ENCODE data around the gene GALNTL6.

The GALNTL6 gene

DNA sequence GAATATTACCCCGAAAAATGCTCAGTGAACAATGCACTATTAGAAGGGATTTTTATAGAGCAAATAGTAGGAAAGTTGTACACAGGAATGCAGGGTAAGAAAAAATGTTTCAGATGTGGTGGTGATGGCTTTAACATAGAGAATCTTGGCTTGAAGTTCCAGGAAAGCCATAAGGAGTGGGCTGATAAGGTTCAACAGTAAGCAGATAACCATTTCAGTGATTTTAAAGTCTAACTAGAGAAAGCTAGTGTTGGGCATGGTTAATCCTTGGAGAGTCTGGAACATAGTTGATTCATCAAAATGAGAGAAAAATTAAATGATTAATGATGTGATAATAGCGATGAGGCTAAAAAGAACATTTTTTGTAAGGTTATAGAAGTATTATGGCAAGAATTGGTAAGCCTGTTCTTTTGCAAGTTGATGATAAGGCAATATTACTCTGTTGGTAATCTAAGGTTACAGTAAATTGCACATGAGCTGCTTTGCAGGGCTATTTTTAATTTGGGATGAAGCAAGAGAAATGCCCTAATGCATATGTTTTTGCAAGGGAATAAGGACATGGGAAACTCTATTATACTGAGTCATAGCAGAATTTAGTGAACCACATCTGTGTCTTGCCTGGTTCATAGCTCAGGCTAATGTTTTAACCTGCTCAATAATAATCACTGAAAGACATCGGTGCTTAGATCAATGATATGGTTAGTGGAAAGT lies 44.3 kb downstream of the GALNTL6 start:
- no peak for DNase-seq (ENCODE audit: low spot score)
- no peak for TF ChIP-seq CTCF (IDR thresholded peaks at IDR 0.05; ENCODE audit: borderline replicate concordance, control extremely low read depth, extremely low read depth, insufficient read depth, missing control alignments)
- in situ Hi-C loops (cut with MboI; ENCODE audit: low sequenced_read_pairs, unreplicated experiment) = no loop called here

DNA sequence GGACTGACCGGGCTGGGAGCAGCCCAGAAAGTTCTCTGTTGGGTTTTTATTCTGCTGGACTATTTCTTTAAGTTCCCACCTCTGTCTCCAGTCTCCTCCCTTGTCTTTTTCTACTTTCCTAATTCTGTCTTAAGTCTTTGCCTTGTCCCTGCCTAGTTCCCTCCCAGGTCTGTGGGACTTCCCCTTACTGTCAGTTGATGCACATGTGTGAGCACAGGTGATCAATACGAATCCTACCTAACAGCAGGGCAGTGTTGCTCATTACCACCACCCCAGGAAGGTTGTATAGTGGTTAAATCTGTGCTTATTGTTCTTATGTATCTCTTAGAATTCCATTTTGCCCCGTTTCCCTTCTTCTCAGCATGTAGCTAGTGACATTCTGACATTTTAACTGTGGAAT lies 62.1 kb downstream of the GALNTL6 start:
- no peak for TF ChIP-seq CTCF (IDR thresholded peaks at IDR 0.05; ENCODE audit: borderline replicate concordance, control extremely low read depth, extremely low read depth, insufficient read depth, missing control alignments)
- in situ Hi-C loops (cut with MboI; ENCODE audit: low sequenced_read_pairs, unreplicated experiment) = no loop called here
- no peak for DNase-seq (ENCODE audit: low spot score)

GRCh38 chr4:171876636-171877035 lies 63.4 kb downstream of the GALNTL6 start:
- TF ChIP-seq CTCF (IDR thresholded peaks at IDR 0.05; ENCODE audit: borderline replicate concordance, control extremely low read depth, extremely low read depth, insufficient read depth, missing control alignments) = no peak
- in situ Hi-C loops (cut with MboI; ENCODE audit: low sequenced_read_pairs, unreplicated experiment) = no loop called here
- DNase-seq (ENCODE audit: low spot score) = no peak

GRCh38 chr4:171880136-171880535 lies 66.9 kb downstream of the GALNTL6 start:
- DNase-seq (ENCODE audit: low spot score) = no peak
- in situ Hi-C loops (cut with MboI; ENCODE audit: low sequenced_read_pairs, unreplicated experiment) = no loop called here
- TF ChIP-seq CTCF (IDR thresholded peaks at IDR 0.05; ENCODE audit: borderline replicate concordance, control extremely low read depth, extremely low read depth, insufficient read depth, missing control alignments) = no peak

- no peak for TF ChIP-seq CTCF (IDR thresholded peaks at IDR 0.05; ENCODE audit: borderline replicate concordance, control extremely low read depth, extremely low read depth, insufficient read depth, missing control alignments)
- no peak for DNase-seq (ENCODE audit: low spot score)
- in situ Hi-C loops (cut with MboI; ENCODE audit: low sequenced_read_pairs, unreplicated experiment) = no loop called here
Observed at GRCh38 chr4:171889681-171890080, 76.5 kb downstream of the GALNTL6 start.

DNA sequence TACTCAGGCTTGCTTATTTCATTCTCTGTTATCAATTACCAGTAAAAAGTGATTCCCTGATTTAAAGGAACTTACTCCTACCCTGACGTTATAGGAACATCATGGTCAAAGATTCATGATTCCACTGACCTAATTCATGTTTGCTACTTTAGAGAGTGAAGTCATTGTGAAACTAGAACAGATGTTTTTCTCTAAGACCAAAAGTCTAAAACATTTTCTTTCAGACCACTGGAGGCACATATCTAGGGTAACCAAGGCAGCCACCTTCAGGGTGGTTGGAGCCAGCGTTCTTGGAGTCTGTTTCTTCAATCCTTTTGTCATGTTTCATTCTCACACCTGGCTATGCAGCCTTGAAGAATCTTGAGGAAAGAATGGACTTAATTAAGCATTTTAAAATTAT lies 77.8 kb downstream of the GALNTL6 start:
- no peak for DNase-seq (ENCODE audit: low spot score)
- in situ Hi-C loops (cut with MboI; ENCODE audit: low sequenced_read_pairs, unreplicated experiment) = no loop called here
- TF ChIP-seq CTCF (IDR thresholded peaks at IDR 0.05; ENCODE audit: borderline replicate concordance, control extremely low read depth, extremely low read depth, insufficient read depth, missing control alignments) = no peak

Measured in GM13976 (cell line).